Urothelium cell line (cell line): ENCODE results near the gene NDUFAF5.

Source experiments
- DNase-seq: peaks from one replicate; pipeline ENCODE4 v3.0.0; 2011; ENCODE audit warnings: low spot score, mixed read lengths
- FAIRE-seq: peaks from 2 replicates; lab custom pipeline; 2011; peaks lifted over from hg19 to GRCh38; lab: Jason Lieb, UNC

NDUFAF5 gene

DNA sequence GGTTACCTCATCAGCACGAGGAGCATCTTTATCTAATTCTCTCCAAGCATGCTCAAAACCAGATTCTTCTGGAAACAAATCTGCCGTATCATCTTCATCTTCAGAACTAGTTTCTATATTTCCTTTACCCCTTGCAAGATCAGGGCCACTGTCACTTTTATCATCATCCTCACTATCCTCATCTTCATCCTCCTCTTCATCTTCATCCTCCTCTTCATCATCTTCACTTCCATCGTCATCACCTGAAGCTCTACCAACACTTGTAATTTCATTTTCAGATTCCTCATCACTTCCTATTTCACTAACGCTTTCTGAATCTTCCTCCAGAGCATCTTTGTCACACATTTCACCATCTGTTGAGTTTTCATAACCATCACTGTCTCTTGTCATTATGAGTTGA lies 9.0 kb upstream of the NDUFAF5 start:
- FAIRE-seq (no peak), DNase-seq (no peak)

DNA sequence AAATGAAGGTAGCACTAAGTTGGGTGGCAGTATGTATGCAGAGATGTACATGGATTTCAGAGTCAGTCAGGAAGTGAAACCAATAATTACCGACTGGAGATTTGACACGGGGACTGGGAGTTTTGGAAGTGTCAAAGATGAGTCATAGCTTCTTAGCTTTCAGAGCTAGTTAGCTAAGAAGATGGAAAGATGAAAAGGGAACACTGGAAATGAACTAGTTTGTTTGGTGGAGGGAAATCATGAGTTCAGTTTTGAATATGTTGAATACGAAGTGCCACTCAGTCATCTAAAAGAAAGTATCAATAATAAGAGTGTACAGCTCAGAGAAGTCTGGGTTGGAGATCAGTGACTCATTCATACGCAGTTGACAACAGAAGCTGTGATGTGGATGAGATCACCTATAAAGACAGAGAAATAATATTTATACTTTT lies 7.6 kb upstream of the NDUFAF5 start:
- no peak for DNase-seq
- no peak for FAIRE-seq

DNA sequence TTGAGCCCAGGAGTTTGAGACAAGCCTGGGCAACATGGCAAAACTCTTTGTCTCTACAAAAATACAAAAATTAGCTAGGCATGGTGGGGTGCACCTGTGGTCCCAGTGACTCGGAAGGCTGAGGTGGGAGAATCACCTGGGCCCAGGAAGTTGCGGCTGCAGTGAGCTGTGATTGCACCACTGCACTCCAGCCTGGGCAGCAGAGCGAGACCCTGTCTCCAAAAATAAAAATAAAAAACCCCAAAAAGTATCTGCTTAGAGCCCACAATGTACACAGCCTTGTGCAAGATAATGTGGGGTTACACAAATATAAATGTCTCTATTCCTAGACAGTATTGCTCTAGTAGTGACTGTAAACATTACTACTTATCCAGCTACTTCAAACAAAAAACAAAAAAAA lies 6.0 kb upstream of the NDUFAF5 start:
- FAIRE-seq (no peak), DNase-seq (no peak)

DNA sequence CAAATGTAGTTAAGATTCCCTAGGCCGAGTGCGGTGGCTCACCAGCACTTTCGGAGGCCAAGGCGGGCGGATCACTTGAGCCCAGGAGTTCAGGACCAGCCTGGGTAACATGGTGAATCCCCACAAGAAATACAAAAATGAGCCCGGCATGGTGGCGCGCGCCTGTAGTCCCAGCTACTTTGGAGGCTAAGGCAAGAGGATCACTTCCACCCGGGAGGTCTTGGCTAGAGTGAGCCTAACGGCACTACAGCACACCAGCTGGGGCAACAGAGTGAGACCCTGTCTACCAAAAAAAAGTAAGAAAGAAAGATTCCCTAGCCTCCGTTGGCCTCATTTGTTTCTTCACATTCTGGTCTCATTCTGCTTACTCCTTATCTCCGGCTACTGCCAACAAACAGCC lies 1.3 kb upstream of the NDUFAF5 start:
- FAIRE-seq (no peak), DNase-seq (no peak)

DNA sequence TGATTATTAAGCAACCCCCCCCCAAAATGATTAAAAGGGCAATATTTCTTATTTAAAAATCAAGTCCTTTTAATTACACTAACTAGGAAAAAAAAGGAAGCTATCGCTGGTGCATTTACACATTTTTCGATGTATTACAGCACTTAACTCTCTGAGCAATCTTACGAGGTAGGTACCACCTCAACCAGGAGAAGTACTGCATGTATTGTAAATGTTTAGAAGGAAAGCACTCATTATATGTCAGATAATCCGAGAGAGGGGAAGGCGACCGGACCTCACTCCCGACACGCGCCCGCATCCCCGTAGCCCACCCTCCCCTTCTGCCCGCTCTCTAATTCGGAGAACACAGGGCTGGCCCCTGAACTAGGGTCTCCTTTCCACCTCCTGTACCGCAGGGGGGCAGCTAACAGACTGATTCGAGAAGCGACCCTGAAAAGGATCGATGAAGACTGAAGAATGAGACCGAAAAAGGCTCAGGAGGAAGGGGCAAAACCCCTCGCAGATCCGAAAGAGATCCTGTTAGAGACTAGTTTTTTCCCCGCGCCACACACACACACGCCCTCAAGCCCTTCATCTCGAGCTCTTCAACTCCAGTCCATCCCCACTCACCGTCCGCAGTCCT lies 446 bp upstream of the NDUFAF5 start:
- FAIRE-seq (no peak), DNase-seq (peak; percentile 8)

DNA sequence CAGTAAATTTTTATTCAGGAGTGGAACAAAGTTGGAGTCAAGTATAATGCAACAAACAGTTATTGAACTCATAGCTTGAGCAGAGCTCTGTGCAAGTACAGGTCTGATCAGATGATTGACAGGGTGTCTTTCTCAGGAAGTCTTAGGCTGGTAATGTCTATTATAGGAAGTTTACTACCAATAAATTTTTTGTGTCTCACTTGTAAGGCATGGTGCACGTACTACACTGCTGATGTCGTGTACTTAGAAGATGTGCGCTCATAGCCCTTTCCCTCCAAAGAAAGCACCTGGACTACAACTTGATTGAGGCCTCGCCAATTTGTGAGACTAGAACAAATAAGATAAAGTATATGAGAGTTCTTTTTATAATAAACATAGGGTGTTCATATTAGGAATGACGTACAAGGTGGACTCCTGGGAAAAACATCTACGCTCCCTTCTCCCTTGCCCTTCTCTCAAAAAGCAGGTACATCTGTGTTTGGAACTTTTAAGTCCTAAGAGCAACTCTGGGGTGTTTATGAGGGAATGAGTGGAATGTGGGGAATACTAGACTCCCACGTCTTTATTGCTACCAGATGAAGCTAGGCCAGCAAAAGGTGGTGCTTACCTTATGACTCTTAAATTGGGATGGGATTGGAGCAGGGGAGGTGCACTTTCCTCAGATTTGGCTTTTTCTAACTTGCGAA lies 1.5 kb downstream of the NDUFAF5 start:
- DNase-seq (no peak), FAIRE-seq (no peak)

DNA sequence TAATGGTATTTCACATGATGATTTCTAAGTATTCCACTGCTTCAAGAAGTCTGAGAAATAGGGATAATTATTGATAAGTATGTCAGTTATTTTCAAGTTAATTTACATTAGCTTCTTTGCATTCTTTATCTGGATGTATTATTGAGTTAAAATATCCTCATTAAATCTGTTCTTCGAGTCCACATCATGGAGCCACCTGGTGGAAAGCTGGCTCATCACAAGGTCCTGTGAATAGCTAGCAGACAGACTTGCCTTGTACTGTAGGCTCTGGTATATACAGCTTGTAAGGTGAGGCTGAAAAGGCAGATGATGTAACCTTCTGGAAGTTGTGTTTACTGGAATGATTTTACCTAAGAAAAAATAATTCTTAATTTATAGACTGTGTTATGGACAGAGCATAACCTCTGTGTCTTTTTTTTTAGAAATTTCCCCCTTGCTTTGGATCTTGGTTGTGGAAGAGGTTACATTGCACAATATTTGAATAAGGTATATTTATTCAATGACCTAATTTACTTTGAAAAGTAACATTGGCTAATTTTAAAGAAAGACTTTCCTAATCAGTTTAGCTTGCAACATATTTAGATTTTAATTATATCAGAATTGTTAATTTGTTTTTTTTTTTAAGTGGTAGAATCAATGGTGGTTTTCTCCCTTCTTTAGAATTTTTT lies 3.5 kb downstream of the NDUFAF5 start:
- FAIRE-seq (no peak), DNase-seq (peak; percentile 55)

DNA sequence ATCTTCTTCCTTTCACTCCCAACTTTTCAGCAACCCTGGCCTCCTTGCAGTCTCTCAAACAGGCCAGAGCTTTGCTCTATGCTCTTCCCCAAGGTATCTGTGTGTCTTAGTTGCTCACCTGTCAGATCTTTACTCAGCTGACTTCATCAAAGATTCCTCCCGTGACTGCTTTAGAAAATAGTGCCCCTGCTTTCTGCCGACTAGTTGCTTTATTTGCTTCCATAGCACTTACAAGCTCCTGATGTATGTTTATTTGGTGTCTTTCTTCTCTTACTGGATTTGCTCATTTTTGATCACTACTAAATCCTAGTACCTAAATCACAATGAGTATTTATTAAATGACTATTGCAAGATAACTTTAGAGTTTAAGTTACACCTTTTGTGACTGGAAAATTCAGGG lies 5.9 kb downstream of the NDUFAF5 start:
- FAIRE-seq (no peak), DNase-seq (no peak)

DNA sequence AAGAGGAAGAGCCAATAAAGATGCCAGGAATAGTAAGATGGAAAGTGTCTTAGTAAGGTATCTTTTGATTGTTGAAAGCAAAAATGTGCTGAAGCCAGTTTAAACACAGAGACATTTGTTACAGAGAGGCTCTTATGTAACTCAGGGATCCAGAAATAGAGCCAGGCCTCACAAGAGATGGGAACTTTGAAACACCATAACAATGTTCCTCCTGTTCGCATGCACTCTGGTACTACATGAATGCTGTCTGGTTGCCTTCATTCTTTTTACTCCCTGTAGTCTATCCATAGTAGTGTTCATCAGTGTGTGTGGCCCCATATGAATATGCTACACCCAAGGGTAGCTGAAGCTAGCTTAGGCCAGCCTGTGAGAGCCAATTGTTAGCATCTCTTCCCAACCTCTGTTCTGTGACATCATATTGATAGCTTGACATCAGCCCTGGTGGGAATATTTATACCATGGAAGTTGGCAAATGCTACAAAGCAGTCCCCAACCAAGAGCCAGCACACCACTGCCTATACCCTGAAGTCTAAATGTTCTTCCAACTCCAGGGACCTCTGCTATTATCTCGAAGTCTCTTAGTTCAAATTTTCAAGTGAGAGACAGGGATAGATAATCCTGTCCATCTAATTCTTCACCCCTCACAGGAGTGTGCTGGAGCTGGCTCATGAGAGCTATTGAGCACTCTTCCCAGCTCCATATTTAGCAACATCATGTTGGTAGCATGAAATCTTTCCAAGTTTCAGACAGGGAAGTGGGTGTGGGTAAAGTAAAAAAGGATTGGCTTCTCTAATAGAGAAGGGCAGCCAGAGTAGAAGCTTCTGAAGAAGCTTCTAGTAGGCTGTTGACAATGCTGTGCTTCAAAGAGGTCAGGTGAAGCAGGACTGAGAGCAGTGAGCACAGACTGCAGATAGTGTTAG lies 7.0 kb downstream of the NDUFAF5 start:
- FAIRE-seq (no peak), DNase-seq (no peak)

DNA sequence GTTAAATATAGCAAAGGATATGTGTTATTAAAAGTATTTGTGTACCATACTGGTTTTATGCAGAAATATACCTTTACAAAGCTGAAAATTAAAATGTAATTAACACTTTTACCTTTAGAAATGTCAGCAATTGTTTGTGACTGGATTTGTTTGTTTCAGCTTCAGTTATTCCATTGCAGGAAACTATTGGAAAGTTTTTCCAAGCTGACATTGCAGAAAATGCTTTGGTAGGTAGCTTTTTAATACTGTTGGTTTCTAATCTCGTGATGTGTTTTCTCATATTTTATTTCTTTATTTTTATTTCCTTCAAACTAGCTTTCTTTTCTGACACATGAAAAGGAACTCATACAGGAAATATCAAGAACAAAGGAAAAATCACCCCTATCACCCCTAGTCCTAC lies 8.2 kb downstream of the NDUFAF5 start:
- FAIRE-seq (no peak), DNase-seq (no peak)

DNA sequence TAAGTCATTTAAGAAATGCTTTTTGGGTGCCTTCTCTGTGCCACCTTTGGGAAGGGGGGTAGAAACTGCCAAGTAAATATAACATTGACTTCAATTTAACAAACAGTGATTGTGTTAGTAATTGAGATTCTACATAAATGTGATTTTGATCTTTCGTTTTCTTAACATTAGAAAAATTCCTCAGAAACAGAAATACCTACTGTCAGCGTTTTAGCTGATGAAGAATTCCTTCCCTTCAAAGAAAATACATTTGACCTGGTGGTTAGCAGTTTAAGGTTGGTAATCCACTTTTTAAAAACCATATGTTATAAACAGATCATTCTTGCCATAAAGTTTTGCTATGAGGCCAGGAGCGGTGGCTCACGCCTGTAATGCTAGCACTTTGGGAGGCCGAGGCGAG lies 9.8 kb downstream of the NDUFAF5 start:
- DNase-seq (no peak), FAIRE-seq (no peak)

DNA sequence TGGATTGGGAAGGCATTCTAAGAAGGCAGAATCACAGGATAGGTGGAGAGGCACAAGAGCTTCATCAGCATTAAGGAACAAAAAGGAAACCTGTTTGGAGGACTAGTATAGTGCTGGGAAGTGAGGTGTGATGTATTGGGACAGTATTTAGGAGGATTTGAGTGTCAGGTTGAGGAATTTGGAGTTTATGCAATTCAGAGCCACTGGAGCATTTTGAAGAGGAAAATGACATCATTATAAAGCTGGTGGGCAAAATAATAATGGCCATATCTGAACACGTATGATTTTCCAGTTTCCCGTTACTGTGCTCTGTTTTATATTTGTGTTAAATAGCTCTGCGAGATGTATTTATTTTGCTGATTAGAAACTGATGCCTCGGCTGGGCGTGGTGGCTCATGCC lies 14.2 kb downstream of the NDUFAF5 start:
- no peak for FAIRE-seq
- DNase-seq = no peak

DNA sequence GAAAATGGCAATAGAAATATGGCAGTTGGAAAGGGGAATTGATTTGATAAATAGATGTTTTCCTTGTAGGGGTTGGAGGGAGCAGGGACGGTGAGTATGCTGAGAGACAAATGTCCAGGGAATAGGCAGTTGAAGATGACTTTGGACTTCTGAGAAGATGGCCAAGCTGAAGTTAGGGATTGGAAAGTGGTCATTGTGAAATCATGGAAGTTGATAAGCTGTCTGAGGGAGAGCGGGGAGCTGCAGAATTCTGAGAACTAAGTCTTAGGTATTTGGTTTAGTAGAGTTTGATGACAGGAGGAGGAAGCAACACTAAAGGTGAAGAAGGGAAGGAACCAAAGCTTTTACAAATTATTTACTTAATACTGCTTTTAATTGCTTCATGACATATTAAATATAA lies 15.1 kb downstream of the NDUFAF5 start:
- no peak for FAIRE-seq
- DNase-seq = no peak

DNA sequence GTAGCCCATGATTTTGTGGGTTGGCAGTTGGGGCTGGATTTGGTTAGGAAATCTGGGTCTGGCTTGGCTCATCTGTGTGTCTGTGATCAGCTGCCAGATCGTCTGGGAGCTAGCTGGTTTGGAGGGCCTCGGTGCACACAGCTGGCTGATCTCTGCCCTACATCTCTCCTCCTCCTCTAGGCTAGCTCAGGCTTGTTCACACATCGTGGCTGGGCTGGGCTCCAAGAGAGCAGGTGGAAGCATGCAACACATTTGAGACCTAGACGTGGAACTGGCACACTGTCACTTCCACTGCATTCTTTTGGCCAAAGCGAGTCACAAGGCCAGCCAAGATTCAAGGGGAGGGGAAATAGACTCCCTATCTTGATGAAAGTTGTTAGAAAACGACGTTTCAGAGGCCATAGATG lies 15.9 kb downstream of the NDUFAF5 start:
- DNase-seq (peak; percentile 84), FAIRE-seq (peak; percentile 61)

DNA sequence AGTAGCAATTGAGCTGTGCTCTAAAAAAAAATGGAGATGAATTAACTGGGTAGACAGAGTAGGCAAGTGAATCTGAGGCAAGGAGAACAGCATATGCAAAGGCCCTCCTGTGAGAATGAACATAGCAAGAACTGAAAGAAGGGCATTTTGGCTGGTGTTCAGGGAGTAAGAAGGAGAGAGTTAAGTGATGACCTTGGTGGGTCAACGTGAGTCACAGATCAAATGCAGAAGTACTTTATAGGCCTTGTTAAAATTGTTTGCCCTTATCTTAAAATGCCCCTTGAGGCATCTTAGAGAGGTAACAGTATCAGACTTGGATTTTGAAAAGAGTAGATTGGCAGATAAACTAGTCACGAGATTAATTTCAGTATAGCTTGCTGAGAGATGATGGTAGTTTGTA lies 24.5 kb downstream of the NDUFAF5 start:
- no peak for DNase-seq
- FAIRE-seq = no peak

DNA sequence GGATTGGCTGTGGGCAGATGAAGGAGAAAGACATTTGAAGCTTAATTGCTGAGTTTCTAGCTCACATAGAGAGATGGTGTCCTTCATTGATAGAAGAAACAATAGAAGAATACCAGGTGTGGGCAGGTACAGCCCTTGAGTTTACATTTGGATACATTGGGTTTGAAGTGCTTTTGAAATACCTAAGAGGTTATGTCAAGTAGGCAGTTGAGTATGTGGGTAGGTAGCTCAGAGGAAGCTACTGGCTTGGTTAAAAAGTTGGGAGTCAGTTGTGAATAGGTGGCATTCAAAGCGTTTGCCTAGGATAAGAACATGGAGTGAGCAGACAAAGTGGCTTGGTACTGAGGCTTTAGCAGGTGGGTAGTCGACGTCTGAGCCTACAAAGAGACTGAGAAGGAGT lies 25.0 kb downstream of the NDUFAF5 start:
- DNase-seq = no peak
- no peak for FAIRE-seq

DNA sequence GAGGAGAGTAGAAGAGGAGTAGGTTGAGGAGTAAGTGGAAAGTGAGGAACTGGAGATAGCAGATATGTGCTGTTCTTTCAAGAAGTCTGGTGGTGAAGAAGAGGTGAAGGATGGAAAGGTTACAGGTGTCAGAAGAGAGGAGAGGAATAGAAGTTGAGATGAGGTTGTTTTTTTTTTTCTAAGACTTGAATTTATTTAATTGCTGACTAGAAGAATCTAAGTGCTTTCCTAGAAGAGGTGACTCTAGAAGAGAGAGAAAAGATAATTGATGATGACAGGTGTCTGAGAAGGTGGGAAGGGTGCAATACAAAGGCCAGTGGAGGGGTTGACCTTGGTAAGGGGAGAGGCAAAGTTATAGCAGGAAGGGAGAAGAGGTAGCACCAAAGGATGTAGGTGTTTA lies 25.6 kb downstream of the NDUFAF5 start:
- FAIRE-seq (no peak), DNase-seq (no peak)

DNA sequence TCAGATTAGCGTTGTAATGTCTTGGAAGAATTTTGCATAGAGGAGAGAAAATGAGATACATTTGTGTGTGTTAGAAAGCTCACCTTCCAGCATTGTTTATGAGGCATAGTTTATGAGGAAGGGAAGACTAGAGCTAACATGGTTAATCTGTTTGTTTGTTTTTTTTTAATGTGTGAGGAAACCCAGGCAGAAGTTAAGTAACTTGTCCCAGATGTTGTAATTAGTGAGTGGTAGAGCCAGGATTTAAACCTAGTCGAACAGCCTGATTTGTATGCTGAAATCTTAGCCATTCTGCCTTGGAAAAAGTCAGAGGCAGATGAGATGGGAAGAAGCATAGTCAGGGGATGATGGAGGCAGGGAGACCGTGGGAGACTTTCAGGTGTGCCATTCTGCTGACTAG lies 29.1 kb downstream of the NDUFAF5 start:
- DNase-seq (no peak), FAIRE-seq (no peak)

DNA sequence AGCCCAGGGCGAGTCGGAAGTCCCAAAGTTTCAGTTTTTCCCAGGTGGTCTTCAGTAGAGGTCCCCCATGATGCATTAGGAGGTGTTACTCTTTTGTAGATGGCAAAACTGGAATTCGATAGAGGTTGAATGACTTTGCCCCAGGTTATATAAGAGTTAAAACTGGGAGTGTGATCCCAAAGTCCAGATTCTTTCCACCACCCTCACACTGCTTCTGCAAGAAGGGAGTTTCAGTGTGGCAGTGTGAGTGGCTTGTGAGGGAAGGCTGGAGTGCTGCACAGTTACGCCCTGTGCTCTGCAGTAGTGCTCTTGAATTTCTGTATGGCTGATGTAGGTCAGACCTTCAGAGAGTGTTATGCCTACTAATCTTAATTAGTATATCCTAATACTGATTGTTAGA lies 29.8 kb downstream of the NDUFAF5 start:
- FAIRE-seq = no peak

DNA sequence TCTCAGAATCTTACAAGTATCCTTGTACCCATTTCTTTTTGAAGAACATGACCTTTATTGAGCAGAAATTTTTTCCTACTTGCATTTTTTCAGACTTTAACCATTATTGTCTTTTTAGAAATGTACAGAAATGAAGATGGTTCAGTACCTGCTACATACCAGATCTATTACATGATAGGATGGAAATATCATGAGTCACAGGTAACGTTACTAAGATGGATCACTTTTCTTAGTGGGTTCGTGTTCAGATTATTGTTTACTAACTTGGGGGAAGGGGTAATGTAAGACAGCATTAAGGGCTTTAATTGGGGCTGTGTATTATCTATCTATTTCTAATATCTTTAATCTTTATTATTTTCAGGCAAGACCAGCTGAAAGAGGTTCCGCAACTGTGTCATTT lies 31.9 kb downstream of the NDUFAF5 start:
- DNase-seq (no peak), FAIRE-seq (no peak)

More for the DNA sequence above, 29.8 kb downstream of the NDUFAF5 start:
- DNase-seq = no peak

DNA sequence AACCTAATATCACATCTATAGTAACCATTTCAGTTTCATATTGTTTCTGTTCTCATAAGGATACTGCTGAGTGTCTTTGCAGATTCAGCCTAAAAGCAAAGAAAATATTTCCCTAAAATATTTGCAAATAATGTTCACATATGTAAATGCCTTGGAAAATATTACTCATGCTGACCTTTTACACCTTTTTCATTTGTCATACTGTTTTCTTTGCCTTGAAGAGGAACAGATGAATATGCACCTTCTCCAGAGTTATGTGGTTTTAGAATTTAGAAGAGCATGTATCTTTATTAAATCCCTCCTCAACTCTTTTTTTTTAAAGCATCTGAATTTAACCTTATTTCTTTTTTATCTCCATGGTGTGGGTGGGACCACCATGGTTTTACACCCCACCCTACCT lies 32.5 kb downstream of the NDUFAF5 start:
- DNase-seq = no peak
- no peak for FAIRE-seq
